Epidermal melanocyte (primary cell): ENCODE measurements around the gene POF1B.
"Not testable (repeated sequence)": the region's sequence is repeated elsewhere in the genome, so short reads cannot be mapped to it uniquely, and the experiment has no call there.

ENCODE experiments used
- DNase-seq: peaks from one replicate; pipeline ENCODE4 v3.0.0; 2011; ENCODE audit warnings: low spot score; ENCODE audit not compliant: insufficient read length

Gene POF1B

GRCh38 chrX:85379174-85379907 lies at the start of gene POF1B:
POF1B (minus strand) TSS chrX:85379665; CDS start chrX:85379454, 211 bp downstream.
- DNase-seq, result no peak

GRCh38 chrX:85429066-85429465 lies 49.6 kb upstream of the POF1B start:
- DNase-seq, result no peak

GRCh38 chrX:85419293-85419692 lies 39.8 kb upstream of the POF1B start:
- no peak for DNase-seq

- DNase-seq, result no peak
Observed at GRCh38 chrX:85391878-85392238, 12.4 kb upstream of the POF1B start.

GRCh38 chrX:85391185-85391877 lies 11.9 kb upstream of the POF1B start:
- DNase-seq, result no peak

GRCh38 chrX:85381602-85382001 lies 2.1 kb upstream of the POF1B start:
- no peak for DNase-seq

GRCh38 chrX:85378461-85378860 lies 1.0 kb downstream of the POF1B start:
- DNase-seq, result no peak

- DNase-seq, result no peak
Observed at GRCh38 chrX:85375333-85375738, 4.1 kb downstream of the POF1B start.

- no peak for DNase-seq
Observed at GRCh38 chrX:85365370-85365995, 14.0 kb downstream of the POF1B start.

- no peak for DNase-seq
Observed at GRCh38 chrX:85359051-85359450, 20.4 kb downstream of the POF1B start.

GRCh38 chrX:85345523-85345922 lies 33.9 kb downstream of the POF1B start:
- DNase-seq, result no peak

GRCh38 chrX:85327060-85327333 lies 52.5 kb downstream of the POF1B start:
- DNase-seq, result no peak

- no peak for DNase-seq
Observed at GRCh38 chrX:85326234-85327059, 53.0 kb downstream of the POF1B start.

GRCh38 chrX:85311348-85311747 lies 68.1 kb downstream of the POF1B start:
- DNase-seq, result not testable (repeated sequence)

GRCh38 chrX:85309717-85310116 lies 69.7 kb downstream of the POF1B start:
- DNase-seq, result no peak

GRCh38 chrX:85303544-85303943 lies 75.9 kb downstream of the POF1B start:
- DNase-seq, result no peak

GRCh38 chrX:85288992-85289723 lies 90.3 kb downstream of the POF1B start:
- no peak for DNase-seq

GRCh38 chrX:85285286-85285685 lies 94.2 kb downstream of the POF1B start:
- not testable (repeated sequence) for DNase-seq

GRCh38 chrX:85244450-85245211 lies 134.8 kb downstream of the POF1B start:
- no peak for DNase-seq

GRCh38 chrX:85243761-85244449 lies 135.6 kb downstream of the POF1B start, which contains the start of the genes SATL1 and ZNF711:
SATL1 (minus strand) TSS chrX:85243779; CDS start chrX:85108968, 134,811 bp downstream.
ZNF711 (plus strand) TSS chrX:85243991; CDS start chrX:85247573, 3,582 bp downstream.
- DNase-seq, result no peak
